WTC11 (cell line): ENCODE results near the gene SMOC2. TPM values are rescaled to one million over a fixed set of nuclear protein-coding genes. Genes with fewer than 3 reads are reported as not detected.

Experiments
- ATAC-seq: fragments of 200-7000 bp; cut with Tn5 transposase; 2 replicates; pipeline ENCODE4 v1.10.0; 2021; ENCODE audit warnings: mild to moderate bottlenecking, moderate library complexity
- Bru-seq: library from RNA; stranded (reverse); fragments of 400-500 nt; gene quantifications from one replicate; lab custom pipeline; 2021; lab: Mats Ljungman, UMichigan
- CTCF ChIA-PET: fragments of 300-600 bp; sonication (Branson Sonifier 250); formaldehyde crosslinking; loops from one replicate; lab custom pipeline; 2021; ENCODE audit warnings: antibody characterized with exemption; lab: Charles Lee
- POLR2A ChIA-PET: fragments of 350-600 bp; sonication (Branson Sonifier 250); formaldehyde crosslinking; loops from one replicate; lab custom pipeline; 2021; ENCODE audit warnings: antibody characterized with exemption; lab: Charles Lee
- DNase-seq: peaks from one replicate; pipeline ENCODE4 v3.0.0; 2021; ENCODE audit warnings: low spot score
- H3K27ac Mint-ChIP-seq: 2 replicates; pipeline ENCODE4 v1.8.0; 2021; ENCODE audit warnings: mixed read lengths
- H3K27me3 Mint-ChIP-seq: 2 replicates; pipeline ENCODE4 v1.8.0; 2021; ENCODE audit warnings: low read depth, mild to moderate bottlenecking, moderate library complexity, mixed read lengths
- H3K36me3 Mint-ChIP-seq: 2 replicates; pipeline ENCODE4 v1.8.0; 2021; ENCODE audit warnings: mixed read lengths
- H3K4me1 Mint-ChIP-seq: 2 replicates; pipeline ENCODE4 v1.8.0; 2022; ENCODE audit warnings: mixed read lengths
- H3K4me3 Mint-ChIP-seq: 2 replicates; pipeline ENCODE4 v1.8.0; 2021; ENCODE audit warnings: mild to moderate bottlenecking, moderate library complexity, mixed read lengths
- H3K9me3 Mint-ChIP-seq: 2 replicates; pipeline ENCODE4 v1.8.0; 2021; ENCODE audit warnings: mixed read lengths
- AR ChIP-seq: fragments of 250-450 bp; sonication (Bioruptor Pico); IDR thresholded peaks from 2 replicates; pipeline ENCODE4 v1.9.0; 2021; ENCODE audit warnings: mild to moderate bottlenecking
- CBFB ChIP-seq: sonication (generic); formaldehyde crosslinking; IDR thresholded peaks from 2 replicates; pipeline ENCODE4 v1.8.1; 2022; ENCODE audit warnings: mild to moderate bottlenecking, low read depth, missing genetic modification reagents
- CTCF ChIP-seq: fragments of 200-600 bp; IDR thresholded peaks from 2 replicates; pipeline ENCODE4 v1.8.0; 2022; ENCODE audit warnings: antibody characterized with exemption
- ELF4 ChIP-seq: sonication (generic); formaldehyde crosslinking; IDR thresholded peaks from 2 replicates; pipeline ENCODE4 v1.8.1; 2022; ENCODE audit warnings: low read depth, mild to moderate bottlenecking, moderate library complexity, missing genetic modification reagents
- ETV6 ChIP-seq: sonication (generic); formaldehyde crosslinking; IDR thresholded peaks from 2 replicates; pipeline ENCODE4 v1.8.1; 2022; ENCODE audit warnings: mild to moderate bottlenecking, missing genetic modification reagents
- FOXK1 ChIP-seq: sonication (generic); formaldehyde crosslinking; IDR thresholded peaks from 2 replicates; pipeline ENCODE4 v1.8.0; 2022; ENCODE audit warnings: mild to moderate bottlenecking, moderate library complexity, missing genetic modification reagents
- JAZF1 ChIP-seq: fragments of 250-450 bp; sonication (Bioruptor Pico); IDR thresholded peaks from 2 replicates; pipeline ENCODE4 v1.9.0; 2021; ENCODE audit warnings: moderate library complexity, mild to moderate bottlenecking, inconsistent platforms
- KAT7 ChIP-seq: sonication (generic); formaldehyde crosslinking; IDR thresholded peaks from 2 replicates; pipeline ENCODE4 v1.8.1; 2023; ENCODE audit warnings: missing genetic modification reagents, mild to moderate bottlenecking, borderline replicate concordance
- MAX ChIP-seq: sonication (generic); formaldehyde crosslinking; IDR thresholded peaks from 2 replicates; pipeline ENCODE4 v1.8.0; 2022; ENCODE audit warnings: mild to moderate bottlenecking, missing genetic modification reagents
- MYBL2 ChIP-seq: sonication (generic); formaldehyde crosslinking; IDR thresholded peaks from 2 replicates; pipeline ENCODE4 v1.8.1; 2023; ENCODE audit warnings: mild to moderate bottlenecking, moderate library complexity, missing genetic modification reagents
- NR1H2 ChIP-seq: sonication (generic); formaldehyde crosslinking; IDR thresholded peaks from 2 replicates; pipeline ENCODE4 v1.9.0; 2021; ENCODE audit warnings: mild to moderate bottlenecking, moderate library complexity, missing genetic modification reagents
- RELA ChIP-seq: sonication (generic); formaldehyde crosslinking; IDR thresholded peaks from 2 replicates; pipeline ENCODE4 v1.8.1; 2022; ENCODE audit warnings: missing genetic modification reagents, mild to moderate bottlenecking, borderline replicate concordance
- SMAD3 ChIP-seq: sonication (generic); formaldehyde crosslinking; IDR thresholded peaks from 2 replicates; pipeline ENCODE4 v1.8.0; 2022; ENCODE audit warnings: missing genetic modification reagents, mild to moderate bottlenecking, borderline replicate concordance
- ZNF263 ChIP-seq: sonication (generic); formaldehyde crosslinking; IDR thresholded peaks from 2 replicates; pipeline ENCODE4 v1.8.1; 2022; ENCODE audit warnings: low read depth, mild to moderate bottlenecking, moderate library complexity, missing genetic modification reagents
- ZNF423 ChIP-seq: fragments of 250-450 bp; sonication (Bioruptor Pico); IDR thresholded peaks from 2 replicates; pipeline ENCODE4 v2.1.2; 2022; ENCODE audit warnings: mild to moderate bottlenecking, moderate library complexity
- ZNF512 ChIP-seq: sonication (generic); formaldehyde crosslinking; IDR thresholded peaks from 2 replicates; pipeline ENCODE4 v1.8.1; 2022; ENCODE audit warnings: missing genetic modification reagents, borderline replicate concordance
- ZSCAN18 ChIP-seq: fragments of 250-450 bp; sonication (Bioruptor Pico); IDR thresholded peaks from 2 replicates; pipeline ENCODE4 v2.1.2; 2022; ENCODE audit warnings: mild to moderate bottlenecking, moderate library complexity
- long read RNA-seq, 3 experiments: library from RNA in 1 of 3; library from capped mRNA in 1 of 3; library from polyadenylated mRNA in 1 of 3; unstranded in 2 of 3; stranded (forward) in 1 of 3; transcript quantifications; one replicate each; pipeline ENCODE4 v2.0.0, GENCODE V29; 2021
- total RNA-seq: library from RNA; stranded (reverse); gene quantifications from 3 replicates; pipeline ENCODE4 v1.2.3, GENCODE V29; 2021
- TF ChIP-seq, protein P1 (sequence below): sonication (generic); formaldehyde crosslinking; IDR thresholded peaks from 2 replicates; pipeline ENCODE4 v1.8.1; 2023; ENCODE audit warnings: mild to moderate bottlenecking, missing genetic modification reagents, moderate library complexity
- TF ChIP-seq, protein P2 (sequence below): sonication (generic); formaldehyde crosslinking; IDR thresholded peaks from 2 replicates; pipeline ENCODE4 v1.8.0; 2022; ENCODE audit warnings: mild to moderate bottlenecking, missing genetic modification reagents

The SMOC2 gene
- total RNA-seq (3.3 to 3.9 TPM (median 3.6 TPM) in 3 replicates), Bru-seq, nascent RNA (percentile 44 among the genes with signal in this experiment)
- long read RNA-seq, experiment 1, transcript SMOC2-202 (13 exons, 3,117 nt), result major isoform, 6 of 13 reads
- long read RNA-seq, experiment 1, partial matches to known transcripts, result 3 of 13 reads
- long read RNA-seq, experiment 1, other reads (novel, unspliced or antisense), result 2 of 13 reads
- long read RNA-seq, experiment 2, partial matches to known transcripts, result 1 of 3 reads
- long read RNA-seq, experiment 2, other reads (novel, unspliced or antisense), result 1 of 3 reads
- long read RNA-seq, experiment 3, result 0 reads

DNA sequence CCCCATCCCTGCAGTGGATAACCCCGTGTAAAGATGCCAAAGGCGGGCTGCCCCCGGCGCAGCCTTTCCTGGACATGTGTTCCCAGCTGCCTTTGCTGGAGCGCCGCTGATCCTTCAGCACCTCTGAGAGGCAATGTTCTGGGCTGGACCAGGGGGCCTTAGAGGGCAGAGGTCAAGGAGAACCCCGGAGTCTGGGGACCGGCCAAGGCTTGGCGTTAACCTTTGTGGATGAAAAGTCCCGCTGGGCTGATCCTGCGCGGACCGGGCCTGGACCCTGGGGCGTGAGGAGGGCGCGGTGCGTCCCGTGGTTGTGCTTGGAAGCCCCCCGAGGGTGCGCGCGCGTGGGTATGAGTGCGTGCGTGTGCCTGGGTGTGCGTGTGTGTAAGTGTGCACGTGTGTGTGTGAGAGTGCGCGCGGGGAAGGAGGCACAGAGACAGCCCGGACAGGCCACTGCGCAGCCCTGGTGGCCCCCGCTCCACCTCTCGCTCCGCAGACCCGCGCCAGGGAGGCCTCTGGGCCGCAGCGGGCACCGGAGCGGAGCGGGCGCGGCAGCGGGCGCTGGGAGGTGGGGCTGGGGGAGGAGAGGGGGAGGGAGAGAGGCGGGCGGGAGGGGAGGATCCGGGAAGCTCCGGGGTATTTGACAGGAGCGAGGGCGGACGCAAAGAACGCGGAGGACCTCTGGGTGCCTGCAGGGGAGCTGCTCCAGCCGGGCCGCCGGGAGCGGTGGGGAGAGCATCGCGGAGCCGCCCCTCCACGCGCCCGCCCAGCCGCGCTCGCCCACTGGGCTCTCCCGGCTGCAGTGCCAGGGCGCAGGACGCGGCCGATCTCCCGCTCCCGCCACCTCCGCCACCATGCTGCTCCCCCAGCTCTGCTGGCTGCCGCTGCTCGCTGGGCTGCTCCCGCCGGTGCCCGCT lies at the start of gene SMOC2:
SMOC2 (plus strand) TSS at position 665 of the 914 bp plus-strand sequence; CDS start at position 852, 187 bp downstream.
- Mint-ChIP-seq H3K27me3 (peaks cover 57% of the 10 kb centered on the region), H3K27ac (no peak within 1 kb of the TSS)
- ATAC-seq, result peak; percentile 61
- no peak for TF ChIP-seq ZSCAN18 (CRISPR knock-in tag)
- TF ChIP-seq ETV6, result peak; percentile 15; the same call in 1 of the 2 replicates
- no peak for TF ChIP-seq KAT7
- no peak for TF ChIP-seq SMAD3 (CRISPR knock-in tag)
- TF ChIP-seq CTCF, result no peak
- TF ChIP-seq, protein P1, sequence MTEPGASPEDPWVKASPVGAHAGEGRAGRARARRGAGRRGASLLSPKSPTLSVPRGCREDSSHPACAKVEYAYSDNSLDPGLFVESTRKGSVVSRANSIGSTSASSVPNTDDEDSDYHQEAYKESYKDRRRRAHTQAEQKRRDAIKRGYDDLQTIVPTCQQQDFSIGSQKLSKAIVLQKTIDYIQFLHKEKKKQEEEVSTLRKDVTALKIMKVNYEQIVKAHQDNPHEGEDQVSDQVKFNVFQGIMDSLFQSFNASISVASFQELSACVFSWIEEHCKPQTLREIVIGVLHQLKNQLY, result no peak
- no peak for TF ChIP-seq AR (CRISPR knock-in tag)
- TF ChIP-seq ELF4 (CRISPR knock-in tag), result no peak
- no peak for TF ChIP-seq FOXK1 (CRISPR knock-in tag)
- TF ChIP-seq ZNF263 (CRISPR knock-in tag), result no peak
- peak; percentile 9; the same call in 1 of the 2 replicates for TF ChIP-seq ZNF423 (CRISPR knock-in tag)
- peak; percentile 53; the same call in 1 of the 2 replicates for TF ChIP-seq MAX (CRISPR knock-in tag)
- TF ChIP-seq, protein P2, sequence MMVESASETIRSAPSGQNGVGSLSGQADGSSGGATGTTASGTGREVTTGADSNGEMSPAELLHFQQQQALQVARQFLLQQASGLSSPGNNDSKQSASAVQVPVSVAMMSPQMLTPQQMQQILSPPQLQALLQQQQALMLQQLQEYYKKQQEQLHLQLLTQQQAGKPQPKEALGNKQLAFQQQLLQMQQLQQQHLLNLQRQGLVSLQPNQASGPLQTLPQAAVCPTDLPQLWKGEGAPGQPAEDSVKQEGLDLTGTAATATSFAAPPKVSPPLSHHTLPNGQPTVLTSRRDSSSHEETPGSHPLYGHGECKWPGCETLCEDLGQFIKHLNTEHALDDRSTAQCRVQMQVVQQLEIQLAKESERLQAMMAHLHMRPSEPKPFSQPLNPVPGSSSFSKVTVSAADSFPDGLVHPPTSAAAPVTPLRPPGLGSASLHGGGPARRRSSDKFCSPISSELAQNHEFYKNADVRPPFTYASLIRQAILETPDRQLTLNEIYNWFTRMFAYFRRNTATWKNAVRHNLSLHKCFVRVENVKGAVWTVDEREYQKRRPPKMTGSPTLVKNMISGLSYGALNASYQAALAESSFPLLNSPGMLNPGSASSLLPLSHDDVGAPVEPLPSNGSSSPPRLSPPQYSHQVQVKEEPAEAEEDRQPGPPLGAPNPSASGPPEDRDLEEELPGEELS, result no peak
- no peak for TF ChIP-seq JAZF1
- no peak for TF ChIP-seq NR1H2 (CRISPR knock-in tag)
- TF ChIP-seq ZNF512 (CRISPR knock-in tag), result no peak
- TF ChIP-seq CBFB (CRISPR knock-in tag), result no peak
- TF ChIP-seq MYBL2 (CRISPR knock-in tag), result no peak
- TF ChIP-seq RELA (CRISPR knock-in tag), result 0 out of 2 replicates have a peak, but pooled peaks have one; percentile 11

More for the DNA sequence above, at the start of gene SMOC2:
- peak; percentile 44 for DNase-seq
- H3K4me3 Mint-ChIP-seq, result peak within 1 kb of the TSS; percentile 68
- H3K9me3 Mint-ChIP-seq, result peaks cover 4% of the 10 kb centered on the region; the same call in 1 of the 2 replicates
- no peaks in the 10 kb centered on the region for H3K36me3 Mint-ChIP-seq
- ChIA-PET CTCF (interaction anchor here (0.6 to 2.3 kb wide), 2 partner anchors 9 to 10 kb away, joined by 3 to 19 read pairs; no protein-coding TSS in a partner anchor), POLR2A (interaction anchor here (0.7 kb wide), 1 partner anchor 286 kb away, joined by 3 read pairs; no protein-coding TSS in a partner anchor)
- H3K4me1 Mint-ChIP-seq, result peaks cover 54% of the 10 kb centered on the region
